Renal cortex interstitium (tissue), 11 donors: ENCODE data around the gene LAYN. TPM values are rescaled to one million over a fixed set of nuclear protein-coding genes. Genes with fewer than 3 reads are reported as not detected.

Experiments
- DNase-seq, 11 donors: peaks; one replicate each; pipeline ENCODE4 v3.0.0-alpha.2; 2013; ENCODE audit warnings: low read depth in 9 of 11, low spot score in 4 of 11; ENCODE audit errors: extremely low read depth in 1 of 11
- polyA plus RNA-seq, 3 donors: library from polyadenylated mRNA; unstranded; fragments of 120-200 nt; gene quantifications; one replicate each; pipeline ENCODE4 v1.2.1, GENCODE V29; 2013; ENCODE audit not compliant: insufficient read length in 3 of 3

LAYN gene
- polyA plus RNA-seq, 3 donors: 6.6 to 8.3 (median 8.3) TPM

- no peak for DNase-seq
Observed at GRCh38 chr11:111555255-111555654, 14.7 kb downstream of the LAYN start.

GRCh38 chr11:111557425-111558111, 17.0 kb downstream of the LAYN start:
- DNase-seq: no peak

- DNase-seq: no peak
Observed at GRCh38 chr11:111559800-111560464, 19.4 kb downstream of the LAYN start.

DNA sequence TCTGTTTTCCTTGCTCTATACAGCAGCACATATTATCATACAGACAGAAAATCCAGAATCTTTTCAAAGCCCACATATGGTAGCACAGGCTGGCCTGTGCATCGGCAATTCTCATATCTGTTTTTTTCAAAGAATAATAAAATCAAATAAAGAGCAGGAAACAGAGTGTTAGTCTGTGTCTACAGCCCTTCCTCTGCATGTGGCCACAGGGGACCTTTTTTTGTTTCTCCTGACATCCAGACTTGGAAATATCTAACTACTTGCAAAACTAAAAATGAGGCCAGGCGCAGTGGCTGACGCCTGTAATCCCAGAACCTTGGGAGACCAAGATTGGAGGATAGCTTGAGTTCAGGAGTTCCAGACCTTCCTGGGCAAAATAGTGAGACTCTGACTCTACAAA, 20.3 kb downstream of the LAYN start:
- DNase-seq: no peak

- DNase-seq: no peak
Observed at GRCh38 chr11:111561306-111561705, 20.8 kb downstream of the LAYN start.

GRCh38 chr11:111561791-111562325, 21.3 kb downstream of the LAYN start:
- DNase-seq: no peak

DNA sequence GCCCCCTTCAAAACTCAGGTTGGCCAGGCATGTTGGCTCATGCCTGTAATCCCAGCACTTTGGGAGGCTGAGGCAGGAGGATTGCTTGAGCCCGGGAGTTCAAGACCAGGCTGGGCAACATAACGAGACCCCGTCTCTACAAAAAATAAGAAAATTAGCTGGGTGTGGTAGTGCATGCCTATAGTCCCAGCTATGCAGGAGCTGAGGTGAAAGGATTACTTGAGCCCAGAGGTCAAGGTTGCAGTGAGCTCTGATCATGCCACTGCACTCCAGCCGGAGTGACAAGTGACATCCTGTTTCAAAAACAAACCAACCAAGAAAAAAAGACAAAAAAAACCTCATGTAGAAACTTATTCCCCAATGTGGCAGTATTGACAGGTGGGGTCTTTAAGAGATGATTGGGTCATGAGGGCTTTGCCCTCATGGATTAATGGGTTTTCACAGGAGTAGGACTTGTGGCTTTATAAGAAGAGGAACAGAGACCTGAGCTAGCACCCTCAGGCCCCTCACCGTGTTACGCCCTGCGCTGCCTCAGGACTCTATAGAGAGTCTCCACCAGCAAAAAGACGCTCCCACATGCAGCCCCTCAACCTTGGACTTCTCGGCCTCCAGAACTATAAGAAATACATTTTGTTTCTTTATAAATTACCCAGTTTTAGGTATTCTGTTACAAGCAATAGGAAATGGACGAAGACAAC, 22.3 kb downstream of the LAYN start:
- no peak for DNase-seq

- peak in 6 of 11 donors; percentile 47 to 72 (median 54) for DNase-seq
Observed at GRCh38 chr11:111565114-111565720, 24.7 kb downstream of the LAYN start.

- no peak for DNase-seq
Observed at GRCh38 chr11:111566324-111566723, 25.8 kb downstream of the LAYN start.

DNA sequence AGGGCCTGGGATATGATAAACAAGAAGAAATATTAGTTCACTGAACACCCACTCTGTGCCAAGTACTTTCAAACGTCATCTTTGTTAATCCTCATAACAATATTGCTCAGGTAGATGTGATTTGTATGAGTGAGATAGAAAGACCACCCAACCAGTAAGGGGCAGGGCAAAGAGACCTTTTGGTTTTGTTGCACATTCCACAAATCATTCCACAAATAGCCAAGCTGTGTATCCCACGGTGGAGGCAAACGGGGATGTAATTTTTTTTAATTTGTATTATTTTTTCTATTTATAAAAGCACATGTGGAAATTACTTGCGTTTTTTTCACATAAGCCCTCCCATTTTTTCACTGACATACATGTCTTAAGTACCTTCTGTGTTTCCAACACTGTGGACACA, 29.0 kb downstream of the LAYN start:
- no peak for DNase-seq

DNA sequence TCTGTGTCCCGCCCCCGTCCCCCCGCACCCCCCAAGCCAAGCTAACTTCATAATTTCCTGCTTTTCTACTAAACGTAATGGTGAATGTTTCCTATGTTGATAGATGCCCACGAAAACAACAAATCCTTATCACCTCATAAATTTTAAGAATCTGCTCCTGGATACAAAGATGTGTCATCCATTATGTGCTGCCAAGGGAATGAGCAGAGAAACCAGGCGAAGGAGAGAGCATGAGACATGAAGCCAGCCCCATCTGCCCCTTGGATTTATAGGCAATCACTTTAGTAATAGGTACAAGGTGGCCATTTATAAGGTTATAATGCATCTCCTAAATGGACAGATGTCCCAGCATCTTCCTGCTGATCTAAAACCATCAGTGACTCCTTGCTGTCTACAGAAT, 30.3 kb downstream of the LAYN start:
- DNase-seq: no peak

- peak in 1 of 11 donors; percentile 24 for DNase-seq
Observed at GRCh38 chr11:111571829-111572501, 31.4 kb downstream of the LAYN start.

- no peak for DNase-seq
Observed at GRCh38 chr11:111572581-111572980, 32.1 kb downstream of the LAYN start.

DNA sequence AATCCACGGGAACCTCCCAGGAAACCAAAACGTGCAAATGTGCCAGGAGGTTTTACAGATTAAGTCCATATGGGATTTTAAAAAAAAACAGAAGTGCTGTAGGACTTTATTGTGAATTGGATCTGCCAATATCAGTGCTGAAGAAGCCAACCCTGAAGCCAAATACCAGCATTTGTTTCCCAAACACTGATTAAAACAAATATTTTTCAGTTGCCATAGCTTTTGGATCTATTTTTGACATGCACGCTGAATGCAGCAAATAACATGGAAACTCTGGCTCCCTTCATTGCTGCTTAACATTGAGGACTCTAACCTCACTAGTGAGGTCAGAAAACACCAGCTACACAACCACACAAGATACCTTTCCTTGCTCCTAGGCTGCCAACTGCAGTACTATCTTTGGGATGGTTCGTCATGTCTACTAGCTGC, 33.3 kb downstream of the LAYN start:
- DNase-seq: no peak

DNA sequence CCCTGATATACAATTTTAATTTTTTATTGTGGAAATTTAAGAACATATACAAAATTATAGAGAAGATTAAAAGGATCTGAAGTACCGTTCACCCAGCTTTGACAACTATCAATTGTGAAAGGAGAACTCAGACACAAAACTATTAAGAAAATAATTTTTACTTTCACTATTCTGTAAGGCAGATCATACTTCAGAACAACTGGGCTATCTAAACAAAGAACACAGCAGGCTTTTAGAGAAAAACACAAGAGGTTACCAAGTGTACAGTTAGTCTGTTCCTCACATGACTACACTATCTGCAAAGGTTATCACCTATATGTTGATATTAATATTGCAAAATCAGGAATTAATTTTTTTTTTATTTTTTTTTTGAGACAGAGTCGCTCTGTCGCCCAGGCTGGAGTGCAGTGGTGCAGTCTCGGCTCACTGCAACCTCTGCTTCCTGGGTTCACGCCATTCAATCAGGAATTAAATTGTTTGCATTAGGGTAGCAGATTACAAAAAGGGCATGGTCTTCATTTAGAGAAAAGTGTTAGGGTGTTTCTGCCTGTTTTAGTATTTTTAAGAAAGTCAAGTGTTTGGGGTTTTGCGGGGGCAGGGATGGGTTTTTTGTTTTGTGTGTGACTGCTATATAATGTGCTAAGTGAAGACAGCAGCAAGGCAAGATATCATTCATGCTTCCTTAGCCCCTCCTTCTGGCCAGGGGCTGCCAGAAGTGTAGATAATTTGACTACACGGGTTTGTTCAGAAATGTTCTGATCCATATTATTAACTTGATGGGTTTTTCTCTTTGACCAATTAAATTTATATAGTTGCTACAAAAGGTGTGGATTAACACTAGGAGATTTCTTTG, 34.1 kb downstream of the LAYN start:
- DNase-seq: no peak

DNA sequence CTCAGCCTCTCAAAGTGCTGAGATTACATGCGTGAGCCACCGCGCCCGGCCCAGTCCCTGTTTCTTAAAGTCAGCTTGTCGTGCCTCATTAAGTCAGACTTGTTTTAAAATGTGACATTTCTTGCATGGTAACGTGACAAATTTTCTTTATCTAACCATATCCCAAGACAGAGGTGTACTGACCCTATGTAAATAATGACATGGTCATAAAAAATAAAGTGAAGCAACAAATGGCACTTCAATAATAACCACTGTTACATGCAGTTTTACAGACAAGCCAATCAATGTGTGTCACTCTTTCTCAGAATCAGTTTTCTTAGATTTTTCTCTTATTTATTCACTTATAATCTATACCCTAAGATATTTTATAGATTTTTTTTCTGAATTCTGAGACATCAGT, 35.2 kb downstream of the LAYN start:
- DNase-seq: no peak

DNA sequence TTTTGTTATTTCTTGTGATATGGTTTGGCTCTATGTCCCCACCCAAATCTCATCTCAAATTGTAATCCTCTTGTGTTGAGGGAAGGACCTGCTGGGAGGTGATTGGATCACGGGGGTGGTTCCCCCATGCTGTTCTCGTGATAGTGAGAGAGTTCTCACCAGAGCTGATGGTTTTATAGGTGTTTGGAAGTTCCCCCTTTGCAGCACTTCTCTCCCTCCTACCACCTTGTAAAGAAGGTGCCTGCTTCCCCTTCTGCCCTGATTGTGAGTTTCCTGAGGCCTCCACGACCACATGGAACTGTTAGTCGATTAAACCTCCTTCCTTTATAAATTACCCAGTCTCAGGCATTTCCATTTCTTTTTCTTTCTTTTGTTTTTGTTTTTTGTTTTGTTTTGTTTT, 37.3 kb downstream of the LAYN start:
- no peak for DNase-seq

GRCh38 chr11:111581341-111581740, 40.8 kb downstream of the LAYN start:
- DNase-seq: no peak
